NCI-H2029 treated with DMSO at 0.1 percent for 48 hours (cell line): ENCODE measurements around the gene PARN.
"Not testable (repeated sequence)": the region's sequence is repeated elsewhere in the genome, so short reads cannot be mapped to it uniquely, and the experiment has no call there.

ENCODE experiments used
- DNase-seq: peaks from one replicate; lab custom pipeline; 2025; lab: John Stamatoyannopoulos, UW

PARN gene

DNA sequence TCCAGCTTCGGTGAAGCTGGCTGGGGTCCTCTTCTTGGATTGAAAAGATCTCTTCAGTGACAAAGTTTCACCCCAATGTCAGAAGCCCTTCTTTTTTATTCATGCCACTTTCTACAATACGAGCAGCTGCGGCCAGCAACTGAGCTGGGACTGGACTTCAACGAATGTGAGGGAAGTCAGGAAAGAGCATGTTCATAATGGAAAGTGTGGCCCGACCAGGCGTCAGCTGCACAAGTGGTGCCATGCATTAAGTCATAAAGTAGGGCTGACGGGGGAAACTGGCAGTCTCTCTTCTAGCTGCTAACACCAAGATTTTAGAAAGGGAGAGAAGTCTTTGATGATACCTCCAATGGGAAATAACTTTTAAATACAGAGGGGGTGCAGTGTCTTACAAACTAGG, 192.6 kb downstream of the PARN start:
- no peak for DNase-seq

DNA sequence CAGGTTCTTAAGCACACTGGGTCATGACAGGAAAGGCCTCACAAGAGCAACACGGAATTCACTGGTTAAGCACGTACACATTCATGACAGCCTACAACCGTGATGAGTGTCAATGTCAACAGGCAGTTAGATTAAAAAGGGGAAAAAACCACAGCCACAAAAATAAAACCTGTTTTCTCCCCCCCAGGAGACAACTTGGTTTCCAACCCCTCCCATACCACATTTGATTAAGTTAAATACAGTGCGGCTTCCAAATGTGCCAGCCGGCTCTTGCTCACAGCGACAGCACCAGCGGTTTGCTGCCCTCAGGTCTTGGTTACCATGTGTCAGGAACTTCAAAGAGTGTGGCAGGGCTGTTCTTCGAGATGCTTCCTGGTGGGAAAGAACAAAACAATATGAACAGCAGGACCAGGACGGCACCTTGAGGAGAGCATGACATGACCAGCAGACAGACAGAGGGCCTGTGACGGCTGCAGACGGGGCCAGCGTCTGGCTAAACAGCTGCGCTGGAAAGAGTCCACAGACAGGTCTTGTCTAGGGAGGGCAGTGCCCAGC, 193.6 kb downstream of the PARN start:
- no peak for DNase-seq

DNA sequence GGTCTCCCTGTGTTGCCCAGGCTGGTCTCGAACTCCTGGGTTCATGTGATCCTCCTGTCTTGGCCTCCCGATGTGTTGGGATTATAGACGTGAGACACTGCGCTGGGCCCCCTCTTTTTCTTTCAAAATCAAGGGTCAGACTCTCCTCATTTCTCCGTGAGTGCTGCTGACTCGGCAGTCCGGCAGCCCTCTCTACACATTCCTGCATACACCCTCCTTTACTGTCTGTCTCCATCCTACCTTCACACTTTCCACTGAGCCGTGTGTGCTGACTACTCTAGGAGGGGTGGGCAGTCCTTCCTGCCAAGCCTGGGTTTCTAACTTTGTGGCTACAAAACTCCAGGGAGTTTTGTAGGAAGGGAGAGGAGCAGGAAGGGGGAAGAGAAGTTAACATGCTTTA, 195.2 kb downstream of the PARN start:
- DNase-seq = no peak

DNA sequence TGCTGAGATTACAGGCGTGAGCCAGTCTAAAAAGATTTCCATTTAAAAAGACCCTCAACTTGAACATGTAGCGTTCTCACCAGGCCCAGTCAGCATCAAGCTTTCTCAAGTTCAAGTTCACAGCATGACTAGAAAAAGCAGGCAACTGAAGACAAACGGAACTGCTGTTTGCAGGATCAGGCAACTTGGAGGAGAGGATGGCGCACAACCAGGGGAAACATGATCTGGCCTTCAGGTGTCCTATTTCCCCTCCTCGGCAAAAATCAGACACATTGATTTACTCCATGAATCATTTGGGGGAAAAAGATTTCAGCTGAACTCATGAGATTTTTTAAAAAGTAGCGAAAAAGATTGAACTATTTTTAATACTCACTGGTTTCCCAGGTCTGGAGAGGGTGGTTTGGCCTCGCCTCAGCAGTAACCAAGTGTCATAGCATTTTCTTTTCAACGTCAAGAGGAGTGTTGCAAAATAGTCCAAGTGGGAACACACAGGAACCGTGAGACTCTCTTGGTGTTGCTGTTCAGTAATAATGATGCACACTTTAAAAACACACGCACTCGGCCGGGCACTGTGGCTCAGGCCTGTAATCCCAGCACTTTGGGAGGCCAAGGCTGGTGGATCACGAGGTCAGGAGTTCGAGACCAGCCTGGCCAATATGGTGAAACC, 201.0 kb downstream of the PARN start:
- DNase-seq = not testable (repeated sequence)

DNA sequence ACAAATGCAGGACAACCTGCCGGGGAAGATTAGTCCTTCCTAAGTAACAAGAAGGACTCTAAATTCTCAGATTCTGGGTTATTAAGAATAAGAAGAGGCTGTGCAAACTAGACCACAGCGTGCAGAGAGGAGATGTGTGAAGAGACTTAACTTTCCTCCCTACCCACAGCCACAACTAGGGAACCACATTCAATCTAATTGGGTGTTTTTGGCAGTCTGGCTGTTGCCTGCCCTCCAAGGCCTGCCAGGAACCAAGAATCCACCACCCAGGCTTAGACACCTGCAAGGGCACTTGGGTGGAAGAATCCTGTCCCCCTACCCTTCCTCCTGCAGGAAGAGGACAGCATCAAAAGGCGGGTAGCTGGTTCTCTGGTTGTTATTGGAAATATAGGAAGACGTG, 202.0 kb downstream of the PARN start:
- DNase-seq = no peak

DNA sequence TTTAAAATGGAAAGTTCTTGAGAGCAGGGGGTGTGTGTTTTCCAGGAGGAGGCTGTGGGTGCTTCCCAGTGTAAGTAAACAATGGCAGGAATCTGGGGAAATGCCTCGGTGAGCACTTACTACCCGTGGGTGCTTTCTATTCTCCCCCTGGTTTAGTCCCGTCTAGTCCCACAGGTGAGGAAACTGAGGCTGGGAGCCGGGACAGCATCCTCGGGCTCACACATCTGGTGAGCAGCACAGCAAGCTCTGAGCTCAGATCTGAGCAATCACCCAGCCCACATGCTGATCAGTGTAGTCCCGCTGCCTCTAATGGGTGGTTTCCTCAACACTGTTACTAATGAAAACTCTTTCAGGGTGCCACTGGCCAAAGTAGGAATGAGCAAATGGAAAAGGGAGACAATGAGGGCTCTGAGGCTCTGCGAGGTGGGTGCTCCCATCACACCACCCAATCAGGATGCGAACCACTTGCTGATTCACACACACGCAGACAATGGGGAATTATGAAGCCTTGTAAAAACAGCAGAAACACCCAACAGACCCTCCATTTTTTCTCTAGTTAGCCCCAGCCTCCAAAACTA, 202.6 kb downstream of the PARN start:
- no peak for DNase-seq

DNA sequence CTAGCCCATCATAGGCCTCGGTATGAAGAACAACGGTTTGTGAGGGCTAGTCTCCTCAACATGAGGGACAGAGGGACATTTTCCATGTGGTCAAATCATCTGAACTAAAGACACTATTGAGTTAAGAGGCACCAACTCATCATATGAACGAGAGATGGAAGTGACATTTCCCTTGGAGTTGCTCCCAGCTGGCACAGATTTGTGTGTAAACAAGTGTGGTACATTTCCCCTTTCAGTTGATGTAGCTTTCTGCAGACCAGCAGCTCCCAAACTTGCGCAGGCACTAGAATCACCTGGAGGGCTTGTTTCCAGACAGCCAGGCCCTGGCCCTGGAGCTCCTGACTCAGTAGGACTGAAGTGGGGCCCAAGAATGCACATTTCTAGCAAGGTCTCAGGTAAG, 205.5 kb downstream of the PARN start:
- DNase-seq = no peak

DNA sequence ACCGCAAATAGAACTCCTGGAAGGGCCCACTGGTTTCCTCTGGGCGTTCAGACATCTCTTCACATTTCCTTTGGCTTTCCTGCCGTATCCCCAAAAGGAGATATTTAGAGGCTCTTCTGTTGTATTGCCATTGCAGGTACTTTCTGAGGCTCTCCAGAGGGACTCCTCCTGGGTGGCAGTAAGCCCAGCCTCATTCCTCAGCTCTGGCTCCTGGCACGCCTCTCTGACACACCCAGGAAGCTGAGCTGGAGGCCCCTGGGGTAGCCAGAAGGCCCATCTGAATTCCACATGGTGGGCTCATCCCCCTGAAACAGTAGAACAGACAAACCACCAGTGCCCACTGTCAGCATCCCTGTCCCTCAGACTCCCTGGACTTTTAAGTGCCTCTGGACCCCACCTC, 206.7 kb downstream of the PARN start:
- no peak for DNase-seq

DNA sequence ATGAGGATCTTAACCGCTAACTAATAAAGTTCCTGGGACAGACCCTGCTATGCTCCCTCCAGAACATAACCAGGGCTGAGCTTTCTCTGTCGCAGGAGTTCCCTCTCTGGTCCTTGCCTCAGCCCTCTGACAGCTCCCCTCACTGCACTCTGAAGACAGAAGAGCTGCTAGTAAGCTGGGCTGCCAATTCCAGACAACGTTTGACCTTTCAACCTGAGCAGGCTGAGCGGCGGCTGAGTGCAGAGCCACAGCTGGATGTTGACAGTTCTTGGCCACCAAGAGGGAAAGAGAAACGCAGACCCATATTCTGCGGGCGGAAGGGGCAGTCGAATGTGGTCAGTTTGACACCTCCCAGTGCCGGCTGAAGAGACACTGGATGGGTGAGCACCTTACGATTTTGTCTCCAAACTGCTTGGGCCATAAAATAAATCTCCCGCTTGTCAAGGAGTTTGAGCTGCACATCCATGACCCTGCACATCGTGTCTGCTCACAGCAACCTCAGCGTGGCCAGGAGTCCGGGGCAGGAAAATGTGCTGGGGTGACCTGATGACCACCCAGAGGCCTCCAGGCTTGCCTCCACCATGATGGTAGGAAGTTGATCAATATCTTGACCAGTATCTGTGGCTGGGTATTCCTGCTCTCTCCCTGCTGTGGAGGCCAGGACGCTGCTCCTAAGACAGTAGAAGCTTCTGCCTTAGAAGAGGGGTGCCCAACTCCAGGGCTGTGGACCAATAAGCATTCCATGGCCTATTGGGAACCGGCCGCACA, 209.2 kb downstream of the PARN start:
- no peak for DNase-seq

DNA sequence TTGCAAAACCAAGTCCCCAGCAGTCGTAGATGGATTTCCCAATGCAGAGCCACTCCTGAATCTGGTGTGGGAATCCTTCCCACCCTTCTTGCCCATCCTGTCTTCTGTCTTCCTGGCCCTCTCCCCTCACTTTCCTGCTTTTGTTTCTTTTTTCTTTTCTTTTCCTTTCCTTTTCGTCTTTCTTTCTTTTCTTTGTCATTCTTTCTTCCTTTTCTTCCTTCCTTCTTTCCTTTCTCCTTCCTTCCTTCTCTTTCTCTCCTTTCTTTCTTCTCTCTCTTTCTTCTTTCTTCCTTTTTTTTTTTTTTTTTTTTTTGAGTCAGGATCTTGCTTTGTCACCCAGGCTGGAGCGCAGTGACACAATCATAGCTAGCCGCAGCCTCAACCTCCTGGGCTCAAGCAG, 209.8 kb downstream of the PARN start:
- not testable (repeated sequence) for DNase-seq

DNA sequence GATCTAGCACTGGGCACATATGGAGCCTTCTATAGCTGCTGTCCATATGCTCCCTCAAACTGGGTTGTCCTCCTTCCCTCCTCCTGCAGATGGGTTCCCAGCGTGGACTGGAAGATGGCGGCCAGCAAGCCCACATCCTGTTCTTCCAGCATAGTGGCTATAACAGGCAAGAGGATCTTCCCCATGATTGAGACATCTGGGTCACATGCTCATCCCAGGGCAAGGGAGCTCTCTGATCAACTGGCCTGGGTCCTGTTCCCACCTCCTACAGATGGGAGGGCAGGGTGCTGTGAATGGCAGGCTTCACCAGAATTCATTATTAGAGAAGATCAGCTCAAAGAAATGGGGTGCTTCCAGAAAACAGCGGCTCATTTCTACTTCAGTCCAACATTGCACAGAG, 210.2 kb downstream of the PARN start:
- DNase-seq = no peak

DNA sequence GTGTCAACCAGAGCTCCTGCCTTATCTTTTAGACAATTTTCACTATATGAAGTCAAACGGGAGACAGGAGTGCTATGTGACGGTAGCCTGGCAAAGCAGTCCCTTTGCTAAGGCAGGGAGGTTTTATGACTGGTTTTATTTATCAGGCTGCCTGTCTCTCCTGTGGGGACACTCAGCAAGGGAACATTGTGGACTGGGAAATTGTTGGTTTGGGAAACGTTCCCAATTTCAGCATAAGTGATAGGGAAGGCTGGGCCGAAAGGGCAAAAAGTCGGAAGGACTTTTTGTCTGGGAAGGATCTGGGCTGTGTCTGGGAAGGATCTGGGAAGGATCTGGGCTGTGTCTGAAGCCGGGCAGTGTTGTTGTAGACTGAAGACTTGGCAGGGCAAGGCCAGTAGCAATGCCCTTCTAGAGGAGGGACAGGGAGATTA, 211.2 kb downstream of the PARN start:
- no peak for DNase-seq

DNA sequence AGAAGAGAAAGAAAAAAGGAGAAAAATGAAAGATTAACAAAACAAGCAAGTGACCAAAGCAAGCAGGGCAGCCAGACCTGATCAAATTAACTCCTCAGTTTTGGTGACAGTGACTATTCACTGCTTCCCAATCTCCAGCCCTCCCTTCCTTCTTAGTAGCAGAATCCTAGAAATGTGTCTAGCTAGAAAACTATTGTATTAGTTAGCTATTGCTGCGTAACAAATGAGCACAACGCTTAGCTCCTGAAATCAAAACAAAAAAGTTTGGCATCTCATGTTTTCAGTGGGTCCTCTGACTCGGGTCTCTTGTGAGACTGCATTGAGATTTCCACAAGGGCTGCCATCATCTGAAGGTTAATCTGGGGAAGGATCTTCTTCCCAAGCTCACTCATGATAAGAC, 213.9 kb downstream of the PARN start:
- no peak for DNase-seq

DNA sequence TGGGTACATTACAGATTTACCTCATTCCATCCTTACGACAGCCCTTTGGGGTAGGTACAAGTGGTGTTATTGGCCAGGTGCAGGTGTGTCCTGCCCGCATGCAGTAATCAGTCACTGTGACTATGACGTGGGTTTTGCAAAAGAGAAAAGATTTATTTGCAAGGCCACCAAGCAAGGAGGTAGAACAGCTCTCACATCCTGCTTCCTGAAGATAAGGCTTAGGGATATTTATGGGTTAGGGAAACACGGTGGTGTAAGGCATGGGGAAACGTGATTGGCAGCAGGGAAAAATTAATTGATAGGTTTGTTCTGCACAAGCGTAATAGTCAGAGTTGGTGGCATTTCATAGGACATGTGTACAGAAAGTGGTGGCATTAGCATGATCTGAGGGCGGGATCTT, 214.8 kb downstream of the PARN start:
- no peak for DNase-seq

DNA sequence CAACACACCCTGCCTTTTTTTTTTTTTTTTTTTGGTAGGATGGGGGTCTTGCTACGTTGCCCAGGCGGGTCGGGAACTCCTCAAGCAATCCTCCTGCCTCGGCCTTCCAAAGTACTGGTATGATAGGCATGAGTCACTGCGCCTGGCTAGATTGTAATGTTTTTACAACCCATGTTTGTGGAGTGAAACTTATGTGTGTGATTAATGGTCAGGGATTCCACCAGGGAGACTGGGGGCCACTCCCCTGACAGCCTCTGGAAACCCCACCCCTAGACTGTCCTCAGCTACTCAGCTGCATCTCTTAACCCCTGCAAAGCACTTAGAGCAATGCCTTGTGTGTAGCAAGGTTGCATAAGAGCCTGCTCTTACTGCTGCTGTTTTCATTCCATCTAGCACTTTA, 220.5 kb downstream of the PARN start:
- no peak for DNase-seq

DNA sequence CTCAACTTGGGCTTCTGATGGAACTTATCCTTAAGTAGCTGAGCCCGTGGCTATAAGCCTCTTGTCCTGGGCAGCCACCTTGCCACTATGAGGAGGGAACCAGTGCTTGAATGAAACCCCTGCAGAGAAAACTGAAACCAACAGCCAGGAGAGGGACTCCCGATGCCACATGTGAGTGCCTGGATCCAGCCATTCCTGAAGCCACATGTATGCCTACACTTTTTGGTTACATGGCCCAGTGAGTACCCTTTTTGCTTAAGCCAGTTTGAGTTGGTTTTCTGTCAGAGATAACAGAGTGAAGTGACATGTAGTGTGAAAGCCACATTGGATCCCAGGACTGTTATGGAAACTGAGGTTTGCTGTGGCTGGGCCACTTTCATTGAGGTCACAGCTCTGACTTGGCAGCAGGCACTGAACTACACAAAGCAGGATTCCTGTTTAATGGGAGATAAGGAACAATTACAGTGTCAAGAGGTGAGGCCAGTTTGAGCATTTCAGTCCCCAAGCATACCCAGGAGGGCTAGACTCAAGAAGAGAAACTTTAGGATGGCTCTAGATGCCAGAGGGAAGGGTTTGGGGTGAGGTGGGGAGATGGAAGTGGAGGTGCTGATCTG, 222.2 kb downstream of the PARN start:
- DNase-seq = no peak

DNA sequence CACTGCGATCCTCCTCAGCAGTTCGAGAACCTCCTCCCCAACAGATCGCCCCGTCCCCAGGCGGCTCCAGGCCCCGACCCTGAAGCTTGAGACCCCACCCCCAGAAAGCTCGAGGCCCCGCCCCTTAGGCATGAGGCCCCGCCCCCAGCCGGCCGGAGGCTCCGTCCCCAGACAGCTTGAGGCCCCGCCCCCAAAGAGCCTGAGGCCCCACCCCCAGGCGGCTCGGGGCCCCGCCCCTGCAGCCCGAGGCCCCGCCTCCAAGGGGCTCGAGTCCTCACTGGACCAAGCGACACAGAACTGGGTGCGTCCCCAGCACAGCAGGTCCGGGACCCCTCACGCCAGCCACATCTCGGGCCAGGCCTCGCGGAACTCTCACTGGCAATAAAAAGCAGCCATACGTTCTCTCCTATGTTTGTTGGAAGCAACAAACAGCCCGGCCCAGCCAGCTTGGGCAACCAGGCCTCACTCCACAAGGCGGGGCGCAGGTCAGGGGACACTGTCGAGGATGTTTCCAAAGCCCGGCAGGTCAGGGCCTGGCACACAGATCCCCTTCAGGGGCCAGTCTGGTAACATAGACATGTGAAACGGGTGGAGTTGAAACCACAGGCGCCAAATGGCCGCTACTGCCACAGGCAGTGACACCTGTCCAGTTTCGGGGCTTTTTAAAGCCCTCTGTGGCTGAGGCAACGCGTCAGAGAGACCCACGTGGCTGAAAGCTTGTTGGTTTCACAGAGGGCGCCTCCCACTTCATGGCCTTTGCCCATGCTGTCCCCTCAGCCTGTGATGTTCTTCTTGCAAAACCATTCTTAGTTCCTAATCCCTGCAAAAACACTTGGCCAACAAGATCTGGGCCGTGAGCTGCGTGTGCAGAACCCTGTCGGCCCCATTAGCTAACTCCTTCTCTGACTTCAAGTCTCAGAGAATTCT, 224.2 kb downstream of the PARN start:
- DNase-seq = no peak

DNA sequence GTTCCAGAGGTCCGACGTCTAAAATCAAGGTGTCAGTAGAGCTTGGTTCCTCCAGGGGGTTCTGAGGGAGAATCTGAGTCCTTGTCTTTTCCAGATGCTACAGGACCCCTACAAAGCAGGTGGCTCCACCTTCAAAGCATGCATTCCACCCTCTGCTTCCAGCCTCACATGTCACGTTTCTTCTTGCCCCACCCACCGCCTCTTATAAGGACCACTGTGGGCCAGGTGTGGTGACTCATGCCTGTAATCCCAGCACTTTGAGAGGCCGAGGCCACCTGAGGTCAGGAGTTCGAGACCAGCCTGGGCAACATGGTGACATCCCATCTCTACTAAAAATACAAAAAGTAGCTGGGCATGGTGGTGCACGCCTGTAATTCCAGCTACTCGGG, 227.1 kb downstream of the PARN start:
- not testable (repeated sequence) for DNase-seq

DNA sequence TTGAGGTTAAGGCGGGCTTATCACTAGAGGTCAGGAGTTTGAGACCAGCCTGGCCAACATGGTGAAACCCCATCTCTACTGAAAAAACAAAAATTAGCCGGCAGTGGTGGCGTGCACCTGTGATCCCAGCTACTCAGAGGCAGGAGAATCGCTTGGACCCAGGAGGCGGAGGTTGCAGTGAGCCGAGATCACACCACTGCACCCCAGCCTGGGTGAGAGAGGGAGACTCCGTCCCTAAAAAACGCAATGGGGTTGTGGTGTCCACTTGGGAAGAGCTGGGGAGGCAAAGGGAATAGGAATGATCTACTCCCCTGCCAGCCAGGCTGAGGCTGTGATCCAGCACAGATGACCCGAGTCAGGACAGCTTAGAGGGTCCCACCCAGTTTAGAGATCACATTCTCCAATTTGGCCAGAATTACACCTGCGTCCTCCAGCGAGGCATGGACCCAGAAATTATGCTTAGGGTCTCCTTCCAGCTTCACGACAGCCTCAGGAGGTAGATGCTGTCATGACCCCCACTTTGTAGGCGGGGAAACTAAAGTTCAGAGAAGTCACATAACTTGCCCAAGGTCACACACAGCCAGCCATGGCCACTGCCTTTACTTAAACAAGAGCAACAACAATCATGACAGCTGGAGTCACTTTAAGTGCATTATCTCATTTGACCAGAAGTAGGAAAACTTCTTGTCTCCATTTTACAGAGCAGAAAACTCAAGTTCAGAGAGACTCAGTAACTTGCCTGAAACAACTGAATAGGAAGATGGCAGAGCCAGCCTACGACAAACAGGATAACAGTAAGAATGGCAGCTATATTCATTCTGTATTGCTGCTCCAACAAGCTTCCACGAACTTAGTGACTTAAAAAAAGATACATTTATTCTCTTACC, 227.7 kb downstream of the PARN start:
- not testable (repeated sequence) for DNase-seq

DNA sequence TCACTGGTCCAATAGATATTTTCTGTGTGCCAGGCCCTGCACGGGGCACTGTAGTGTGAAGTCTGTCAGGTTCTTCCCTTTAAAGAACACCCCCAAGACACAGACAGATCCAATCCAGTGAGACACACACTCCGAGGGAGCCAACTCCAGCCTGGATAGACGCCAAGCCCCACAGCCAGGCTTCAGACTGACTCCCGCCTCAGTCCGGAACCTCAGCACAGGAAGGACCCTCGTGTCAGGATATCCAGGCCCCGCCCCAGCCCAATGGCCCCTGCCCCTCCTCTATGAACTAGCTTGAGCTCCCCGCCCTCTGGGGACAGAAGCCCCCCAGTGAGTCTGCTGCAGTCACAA, 228.4 kb downstream of the PARN start:
- DNase-seq = not testable (repeated sequence)
